GM10266 (cell line): ENCODE data around the gene SAT2.

ENCODE experiments used
- DNase-seq: peaks from one replicate; pipeline ENCODE4 v3.0.0; 2012; ENCODE audit errors: extremely low spot score
- CTCF ChIP-seq: IDR thresholded peaks from 2 replicates; pipeline ENCODE4 v1.5.1; 2012; ENCODE audit warnings: mild to moderate bottlenecking, low read depth; ENCODE audit not compliant: control insufficient read depth, insufficient read depth; ENCODE audit errors: missing control alignments

Gene SAT2

GRCh38 chr17:7590743-7591142, 36.9 kb downstream of the SAT2 start:
- DNase-seq = no peak
- no peak for TF ChIP-seq CTCF

DNA sequence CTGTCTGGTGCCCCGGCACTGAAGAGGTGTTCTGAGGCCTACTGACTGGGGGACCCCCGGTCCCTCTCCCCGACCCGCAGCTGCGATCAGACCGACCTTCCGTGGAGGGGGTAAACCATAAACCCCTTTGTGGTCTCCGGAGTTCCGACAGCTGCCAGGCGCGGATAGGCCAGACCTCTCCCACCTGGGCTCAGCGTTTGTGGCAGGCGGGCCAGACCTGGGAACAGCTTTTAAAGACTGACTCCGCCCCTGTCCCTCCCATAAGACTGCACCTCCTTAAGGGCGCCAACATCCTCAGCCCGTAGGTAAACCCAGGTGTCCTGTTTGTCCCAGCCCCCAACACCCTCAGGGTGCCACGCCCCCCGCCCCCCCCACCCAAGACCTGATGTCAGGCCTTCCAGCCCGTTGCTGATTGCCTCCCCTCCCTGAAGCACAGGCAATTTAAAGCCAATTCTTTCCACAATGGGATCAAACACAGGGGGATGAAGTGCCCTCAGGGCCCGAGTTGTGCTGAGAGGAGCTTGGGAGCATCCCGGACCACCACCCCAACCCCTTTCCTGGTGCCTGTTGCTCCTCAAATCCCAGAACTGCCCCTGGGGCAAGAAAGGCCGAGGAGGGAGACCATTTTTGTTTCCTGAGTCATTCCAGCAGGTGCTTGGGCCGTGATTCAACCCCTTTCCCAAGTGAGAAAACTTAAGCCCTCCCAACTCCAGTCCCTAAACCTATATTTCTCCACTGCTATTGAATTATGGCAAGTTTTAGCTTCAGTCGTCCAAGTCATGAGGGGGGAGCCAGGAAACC, 37.5 kb downstream of the SAT2 start, which contains the start of gene SOX15:
SOX15 (minus strand) TSS at position 204 of the 801 bp plus-strand sequence. CDS start 418 bp downstream, outside the sequence.
- TF ChIP-seq CTCF = no peak
- no peak for DNase-seq

DNA sequence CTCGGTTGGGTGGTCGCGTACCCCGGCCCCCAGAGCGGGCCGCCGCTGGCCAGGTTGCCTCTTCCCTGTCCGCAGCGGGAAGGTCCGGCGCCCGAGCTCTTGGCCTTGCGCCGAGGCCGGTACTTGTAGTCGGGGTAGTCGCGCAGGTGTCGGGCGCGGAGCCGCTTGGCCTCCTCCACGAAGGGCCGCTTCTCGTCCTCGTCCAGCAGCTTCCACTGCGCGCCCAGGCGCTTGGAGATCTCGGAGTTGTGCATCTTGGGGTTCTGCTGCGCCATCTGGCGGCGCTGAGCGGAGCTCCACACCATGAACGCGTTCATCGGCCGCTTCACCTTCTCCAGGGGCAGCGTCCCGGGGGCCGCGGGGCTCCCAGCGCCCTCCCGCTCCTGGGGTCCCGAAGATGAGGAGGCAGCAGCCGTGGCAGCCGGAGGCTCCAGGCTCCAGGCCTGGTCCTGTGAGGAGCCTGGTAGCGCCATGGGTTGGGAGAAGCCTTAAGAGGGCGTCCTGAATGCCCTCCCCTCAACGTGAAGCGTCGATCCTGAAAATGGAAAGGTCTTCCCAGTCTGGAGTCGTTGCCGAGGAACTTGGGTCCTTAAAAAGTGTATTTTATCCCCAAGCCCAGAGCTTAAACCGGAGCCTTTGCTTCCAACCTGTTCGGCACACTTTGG, 38.3 kb downstream of the SAT2 start:
- peak; percentile 71 for TF ChIP-seq CTCF
- peak; percentile 90 for DNase-seq

GRCh38 chr17:7588553-7589203, 38.9 kb downstream of the SAT2 start:
- no peak for TF ChIP-seq CTCF
- no peak for DNase-seq

DNA sequence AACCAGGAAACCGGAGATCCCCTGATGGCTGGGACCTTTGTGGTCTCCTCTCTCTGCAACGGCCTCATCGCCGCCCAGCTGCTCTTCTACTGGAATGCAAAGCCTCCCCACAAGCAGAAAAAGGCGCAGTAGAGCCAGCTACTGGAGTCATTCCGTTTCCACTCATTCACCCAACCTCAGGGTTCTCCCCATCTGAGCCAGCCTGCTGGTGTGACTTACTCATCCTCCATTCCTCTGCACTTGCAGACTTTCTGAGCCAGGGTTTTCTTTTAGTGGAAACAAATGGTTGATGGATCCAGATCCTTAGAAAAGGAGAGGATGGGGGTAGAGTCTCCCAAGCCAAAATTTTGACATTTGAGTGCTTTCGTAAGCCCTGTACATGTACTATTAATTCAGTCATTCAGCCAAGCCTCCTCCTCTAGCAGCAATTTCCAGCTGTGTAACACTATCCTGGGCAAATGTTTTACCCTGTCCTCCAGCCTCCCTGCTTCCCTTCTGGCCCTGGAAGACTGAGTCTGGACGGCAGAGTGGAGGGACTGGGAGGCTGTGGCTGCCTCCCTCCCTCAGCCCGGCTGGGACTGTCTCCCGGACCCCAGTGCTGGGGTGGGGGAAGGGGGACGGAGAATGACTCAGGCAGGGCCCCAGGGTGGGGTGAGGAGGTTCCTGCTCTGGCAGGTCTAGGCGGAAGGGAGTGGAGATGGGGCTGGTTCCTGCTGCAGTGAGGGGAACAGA, 40.0 kb downstream of the SAT2 start:
- no peak for TF ChIP-seq CTCF
- no peak for DNase-seq

GRCh38 chr17:7586673-7587419, 40.8 kb downstream of the SAT2 start:
- TF ChIP-seq CTCF = no peak
- no peak for DNase-seq
